PFSK-1 (cell line): ENCODE data around the gene SACS.

Experiments used
- FOXP2 ChIP-seq: optimal IDR thresholded peaks from 2 replicates; pipeline ENCODE3; 2011; ENCODE audit warnings: borderline replicate concordance, control low read depth, inconsistent platforms; ENCODE audit not compliant: insufficient read depth; ENCODE audit errors: extremely low read length, extremely low read depth
- POLR2AphosphoS5 ChIP-seq: IDR thresholded peaks from 2 replicates; pipeline ENCODE4 v1.6.1; 2012; ENCODE audit warnings: low read depth, mild to moderate bottlenecking, control low read depth, low read length, moderate library complexity
- REST ChIP-seq, 2 experiments: IDR thresholded peaks; 2 replicates each; pipeline versions ENCODE4 v1.6.1 to v1.8.0; 2011 to 2012; ENCODE audit warnings: low read depth in 2 of 2, low read length in 2 of 2, control low read depth in 1 of 2, inconsistent platforms in 1 of 2, mild to moderate bottlenecking in 1 of 2, moderate library complexity in 1 of 2; ENCODE audit not compliant: insufficient read depth in 1 of 2
- SIN3A ChIP-seq: IDR thresholded peaks from 2 replicates; pipeline ENCODE4 v1.6.1; 2012; ENCODE audit warnings: mild to moderate bottlenecking, low read length, moderate library complexity, borderline replicate concordance; ENCODE audit not compliant: insufficient read depth
- TAF1 ChIP-seq: IDR thresholded peaks from 2 replicates; pipeline ENCODE4 v1.6.1; 2012; ENCODE audit warnings: low read length, control low read depth, borderline replicate concordance; ENCODE audit not compliant: insufficient read depth

- TF ChIP-seq POLR2AphosphoS5 (no peak), TAF1 (no peak), SIN3A (no peak), REST (IDR thresholded peaks at IDR 0.05; ENCODE audit: insufficient read depth in 1 of 2, low read depth in 2 of 2, low read length in 2 of 2) (no peak), FOXP2 (no peak)
Observed at GRCh38 chr13:23320926-23321534, 112.5 kb downstream of the SACS start.
